ENCODE results near the gene RHBDL2. TPM values are rescaled to one million over a fixed set of nuclear protein-coding genes. Genes with fewer than 3 reads are reported as not detected.
"Not testable (repeated sequence)": the region's sequence is repeated elsewhere in the genome, so short reads cannot be mapped to it uniquely, and the experiment has no call there.

RHBDL2 gene
- total and polyA plus RNA-seq, 9 of the 15 experiments (the other 6 are each of a cell fraction or from before 2014, with no cell fraction given): not detected

DNA sequence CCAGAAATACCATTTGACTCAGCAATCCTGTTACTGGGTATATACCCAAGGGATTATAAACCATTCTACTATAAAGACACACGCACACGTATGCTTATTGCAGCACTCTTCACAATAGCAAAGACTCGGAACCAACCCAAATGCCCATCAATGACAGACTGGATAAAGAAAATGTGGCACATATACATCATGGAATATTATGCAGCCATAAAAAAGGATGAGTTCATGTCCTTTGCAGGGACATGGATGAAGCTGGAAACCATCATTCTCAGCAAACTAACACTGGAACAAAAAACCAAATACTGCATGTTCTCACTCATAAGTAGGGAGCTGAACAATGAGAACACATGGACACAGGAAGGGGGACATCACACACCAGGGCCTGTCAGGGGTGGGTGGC, 96.5 kb downstream of the RHBDL2 start:
- ATAC-seq; BruUV-seq (replicated peaks); H3K9ac ChIP-seq (ENCODE audit: insufficient read depth in 1 of 2, low read depth in 2 of 2, low read length in 2 of 2); H3K27ac ChIP-seq (ENCODE audit: extremely low read depth, low read depth, low read length); H2AFZ ChIP-seq (ENCODE audit: low read depth, low read length); DNase-seq (ENCODE audit: extremely low read depth in 1 of 4, low spot score in 3 of 4); H3K27me3 ChIP-seq (ENCODE audit: control insufficient read depth in 2 of 2, insufficient read depth in 2 of 2, low read length in 2 of 2); CTCF ChIA-PET (ENCODE audit: low intra/inter-chr PET ratio); H3K79me2 ChIP-seq (ENCODE audit: control insufficient read depth, insufficient read depth, low read length); H4K20me1 ChIP-seq (replicated peaks; ENCODE audit: control insufficient read depth, insufficient read depth, low read length); H3K4me1 ChIP-seq (replicated peaks in 1 of 2; ENCODE audit: control insufficient read depth in 2 of 2, insufficient read depth in 2 of 2, low read length in 2 of 2); H3K4me3 ChIP-seq; FAIRE-seq; H3K9me1 ChIP-seq (ENCODE audit: control insufficient read depth, insufficient read depth, low read length); in situ Hi-C loops (cut with MboI); H3K4me2 ChIP-seq (ENCODE audit: insufficient read depth, low read length); H3K9me3 ChIP-seq (replicated peaks; ENCODE audit: control insufficient read depth, insufficient read depth, low read depth, low read length): not testable (repeated sequence)
- POLR2A ChIA-PET: interaction anchor here (1.1 to 4.2 kb wide), 2 partner anchors 13 to 547 kb away, joined by 3 to 22 read pairs; partner anchors contain the start of gene RRAGC
- intact Hi-C loops (cut with micrococcal nuclease): loop anchor here (5.0 kb wide), 1 partner anchor 247 kb away; no protein-coding TSS in a partner anchor
- WGBS (ENCODE audit: insufficient coverage, low coverage, missing lambda C conversion rate): 93% methylated on average over 3 of the region's 3 CpGs
- TF ChIP-seq ZNF146 (CRISPR knock-in tag; IDR thresholded peaks at IDR 0.05; ENCODE audit: unreplicated experiment): peak; percentile 77
- peaks cover 45% of the 10 kb centered on the region; the same call in 2 of the 3 replicates for H3K36me3 ChIP-seq (ENCODE audit: control insufficient read depth, insufficient read depth, low read length)

DNA sequence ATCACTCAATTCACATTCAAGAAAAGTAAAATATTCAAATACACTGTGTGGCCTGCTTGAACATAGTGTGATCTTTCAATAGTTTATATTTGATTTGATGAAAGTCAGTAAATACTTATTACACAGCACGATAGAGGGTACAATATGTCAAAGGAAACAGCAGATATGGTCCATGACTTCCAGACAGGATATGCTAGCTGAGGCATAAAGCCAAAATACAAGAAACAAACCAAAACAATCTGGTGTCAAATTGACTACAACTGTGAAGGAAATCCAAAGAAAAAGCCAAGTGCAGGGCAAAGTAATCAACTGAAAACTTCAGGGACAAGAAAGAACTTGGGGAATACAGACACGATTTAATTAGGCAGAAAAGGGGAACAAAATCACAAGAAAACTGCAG, 101.3 kb downstream of the RHBDL2 start:
- in situ Hi-C loops (cut with MboI) (no loop called here), intact Hi-C loops (cut with micrococcal nuclease) (no loop called here)
- Histone ChIP-seq H3K9me3 (replicated peaks; ENCODE audit: control insufficient read depth, insufficient read depth, low read depth, low read length) (no peaks in the 10 kb centered on the region), H3K36me3 (ENCODE audit: control insufficient read depth, insufficient read depth, low read length) (peaks cover 30% of the 10 kb centered on the region; the same call in 2 of the 3 replicates), H3K4me1 (replicated peaks in 1 of 2; ENCODE audit: control insufficient read depth in 2 of 2, insufficient read depth in 2 of 2, low read length in 2 of 2) (no peaks in the 10 kb centered on the region), H3K79me2 (ENCODE audit: control insufficient read depth, insufficient read depth, low read length) (no peaks in the 10 kb centered on the region), H3K4me2 (ENCODE audit: insufficient read depth, low read length) (no peak overlapping the region), H3K27me3 (ENCODE audit: control insufficient read depth in 2 of 2, insufficient read depth in 2 of 2, low read length in 2 of 2) (no peaks in the 10 kb centered on the region), H2AFZ (ENCODE audit: low read depth, low read length) (no peak overlapping the region), H3K9me1 (ENCODE audit: control insufficient read depth, insufficient read depth, low read length) (no peaks in the 10 kb centered on the region), H3K27ac (ENCODE audit: extremely low read depth, low read depth, low read length) (no peak overlapping the region), H3K4me3 (no peak overlapping the region), H3K9ac (ENCODE audit: insufficient read depth in 1 of 2, low read depth in 2 of 2, low read length in 2 of 2) (no peak overlapping the region), H4K20me1 (replicated peaks; ENCODE audit: control insufficient read depth, insufficient read depth, low read length) (no peaks in the 10 kb centered on the region)
- FAIRE-seq (no peak), ATAC-seq (no peak), DNase-seq (ENCODE audit: extremely low read depth in 1 of 4, low spot score in 3 of 4) (no peak)
- TF ChIP-seq, protein P1, sequence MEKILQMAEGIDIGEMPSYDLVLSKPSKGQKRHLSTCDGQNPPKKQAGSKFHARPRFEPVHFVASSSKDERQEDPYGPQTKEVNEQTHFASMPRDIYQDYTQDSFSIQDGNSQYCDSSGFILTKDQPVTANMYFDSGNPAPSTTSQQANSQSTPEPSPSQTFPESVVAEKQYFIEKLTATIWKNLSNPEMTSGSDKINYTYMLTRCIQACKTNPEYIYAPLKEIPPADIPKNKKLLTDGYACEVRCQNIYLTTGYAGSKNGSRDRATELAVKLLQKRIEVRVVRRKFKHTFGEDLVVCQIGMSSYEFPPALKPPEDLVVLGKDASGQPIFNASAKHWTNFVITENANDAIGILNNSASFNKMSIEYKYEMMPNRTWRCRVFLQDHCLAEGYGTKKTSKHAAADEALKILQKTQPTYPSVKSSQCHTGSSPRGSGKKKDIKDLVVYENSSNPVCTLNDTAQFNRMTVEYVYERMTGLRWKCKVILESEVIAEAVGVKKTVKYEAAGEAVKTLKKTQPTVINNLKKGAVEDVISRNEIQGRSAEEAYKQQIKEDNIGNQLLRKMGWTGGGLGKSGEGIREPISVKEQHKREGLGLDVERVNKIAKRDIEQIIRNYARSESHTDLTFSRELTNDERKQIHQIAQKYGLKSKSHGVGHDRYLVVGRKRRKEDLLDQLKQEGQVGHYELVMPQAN (IDR thresholded peaks at IDR 0.05; ENCODE audit: borderline replicate concordance): no peak
- TF ChIP-seq, protein P2, sequence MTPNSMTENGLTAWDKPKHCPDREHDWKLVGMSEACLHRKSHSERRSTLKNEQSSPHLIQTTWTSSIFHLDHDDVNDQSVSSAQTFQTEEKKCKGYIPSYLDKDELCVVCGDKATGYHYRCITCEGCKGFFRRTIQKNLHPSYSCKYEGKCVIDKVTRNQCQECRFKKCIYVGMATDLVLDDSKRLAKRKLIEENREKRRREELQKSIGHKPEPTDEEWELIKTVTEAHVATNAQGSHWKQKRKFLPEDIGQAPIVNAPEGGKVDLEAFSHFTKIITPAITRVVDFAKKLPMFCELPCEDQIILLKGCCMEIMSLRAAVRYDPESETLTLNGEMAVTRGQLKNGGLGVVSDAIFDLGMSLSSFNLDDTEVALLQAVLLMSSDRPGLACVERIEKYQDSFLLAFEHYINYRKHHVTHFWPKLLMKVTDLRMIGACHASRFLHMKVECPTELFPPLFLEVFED (CRISPR knock-in tag; conservative IDR thresholded peaks at IDR 0.05): no peak
- BruUV-seq (replicated peaks): no TSS peak
- ChIA-PET POLR2A (interaction anchor here (1.2 kb wide), 1 partner anchor 15 kb away, joined by 3 read pairs; no protein-coding TSS in a partner anchor), CTCF (ENCODE audit: low intra/inter-chr PET ratio) (no interaction called here)
- WGBS (ENCODE audit: insufficient coverage, low coverage, missing lambda C conversion rate): 26% methylated on average over 2 of the region's 2 CpGs

All from K562 (cell line).